Dendritic cell treated with granulocyte-macrophage colony-stimulating factor and Interleukin-4, amounts not matched to agents 40 ng/mL and 50 ng/mL, for 4 days (primary cell): ENCODE results near the gene RAB40C.

ENCODE experiments used
- H3K27ac Mint-ChIP-seq: one replicate; pipeline ENCODE4 v1.8.0; 2022; ENCODE audit warnings: mild to moderate bottlenecking, mixed read lengths
- H3K27me3 Mint-ChIP-seq: one replicate; pipeline ENCODE4 v1.8.0; 2022; ENCODE audit warnings: mild to moderate bottlenecking, mixed read lengths
- H3K36me3 Mint-ChIP-seq: one replicate; pipeline ENCODE4 v1.8.0; 2022; ENCODE audit warnings: low read depth, mixed read lengths
- H3K4me1 Mint-ChIP-seq: one replicate; pipeline ENCODE4 v1.8.0; 2022; ENCODE audit warnings: low read depth, mixed read lengths
- H3K4me3 Mint-ChIP-seq: one replicate; pipeline ENCODE4 v1.8.0; 2022; ENCODE audit warnings: mild to moderate bottlenecking, moderate library complexity, mixed read lengths
- H3K9me3 Mint-ChIP-seq: one replicate; pipeline ENCODE4 v1.8.0; 2022; ENCODE audit warnings: mixed read lengths
- intact Hi-C: fragments of 100-400 bp; cut with micrococcal nuclease; formaldehyde crosslinking; loops from one replicate; pipeline ENCODE4 v1.15.0; 2022

Gene RAB40C

DNA sequence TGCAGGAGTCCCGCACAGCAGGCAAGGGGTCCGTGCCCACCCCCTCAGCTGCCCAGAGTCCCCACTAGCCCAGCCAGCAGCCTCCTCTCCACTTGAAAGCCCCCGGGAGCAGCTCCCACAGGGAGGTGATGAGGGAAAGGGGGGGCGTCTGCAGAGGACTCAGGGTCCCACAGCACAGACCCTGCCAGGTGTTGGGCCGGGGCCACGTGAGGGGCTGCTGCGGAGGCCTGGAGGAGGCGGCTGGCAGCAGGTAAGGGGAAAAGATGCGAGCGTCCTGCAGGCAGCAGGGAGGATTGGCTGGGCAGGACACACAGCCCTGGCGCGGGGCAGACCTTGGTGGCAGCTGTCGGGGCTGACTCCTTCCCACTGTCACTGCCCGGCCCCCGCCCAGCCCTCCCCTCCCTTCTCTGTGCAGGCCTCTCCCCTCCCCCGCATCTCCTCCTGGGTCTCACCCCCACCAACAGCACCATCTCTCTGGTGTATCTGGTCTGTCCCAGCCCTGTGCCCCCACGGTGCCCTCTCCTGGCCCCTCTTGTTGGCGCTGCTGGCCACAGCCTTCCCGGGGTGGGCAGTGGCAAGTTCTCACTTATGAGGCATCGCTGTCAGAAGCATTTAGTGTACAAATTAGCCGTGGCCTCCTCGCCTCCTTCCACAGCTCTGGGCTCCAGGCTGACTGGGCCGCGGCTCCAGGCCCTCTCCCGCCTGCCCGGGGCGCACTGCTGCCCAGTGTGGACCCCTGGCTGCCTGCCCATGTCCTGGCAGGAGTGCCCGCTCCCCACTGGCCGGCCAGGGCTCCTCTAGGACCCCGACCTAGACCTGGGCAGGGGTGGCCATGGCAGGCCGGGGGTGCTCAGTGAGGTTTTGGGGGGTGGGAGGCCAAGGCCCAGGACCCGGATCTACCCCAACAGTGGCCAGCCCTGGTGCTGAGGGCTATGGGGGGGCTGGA is 34.1 kb upstream of the RAB40C start:
- peaks cover 26% of the 10 kb centered on the region for H3K27me3 Mint-ChIP-seq
- no peak overlapping the region for H3K4me3 Mint-ChIP-seq
- H3K36me3 Mint-ChIP-seq, result peaks cover 40% of the 10 kb centered on the region
- H3K4me1 Mint-ChIP-seq, result no peaks in the 10 kb centered on the region
- H3K9me3 Mint-ChIP-seq, result no peaks in the 10 kb centered on the region
- no peak overlapping the region for H3K27ac Mint-ChIP-seq
- intact Hi-C loops, result no loop called here

DNA sequence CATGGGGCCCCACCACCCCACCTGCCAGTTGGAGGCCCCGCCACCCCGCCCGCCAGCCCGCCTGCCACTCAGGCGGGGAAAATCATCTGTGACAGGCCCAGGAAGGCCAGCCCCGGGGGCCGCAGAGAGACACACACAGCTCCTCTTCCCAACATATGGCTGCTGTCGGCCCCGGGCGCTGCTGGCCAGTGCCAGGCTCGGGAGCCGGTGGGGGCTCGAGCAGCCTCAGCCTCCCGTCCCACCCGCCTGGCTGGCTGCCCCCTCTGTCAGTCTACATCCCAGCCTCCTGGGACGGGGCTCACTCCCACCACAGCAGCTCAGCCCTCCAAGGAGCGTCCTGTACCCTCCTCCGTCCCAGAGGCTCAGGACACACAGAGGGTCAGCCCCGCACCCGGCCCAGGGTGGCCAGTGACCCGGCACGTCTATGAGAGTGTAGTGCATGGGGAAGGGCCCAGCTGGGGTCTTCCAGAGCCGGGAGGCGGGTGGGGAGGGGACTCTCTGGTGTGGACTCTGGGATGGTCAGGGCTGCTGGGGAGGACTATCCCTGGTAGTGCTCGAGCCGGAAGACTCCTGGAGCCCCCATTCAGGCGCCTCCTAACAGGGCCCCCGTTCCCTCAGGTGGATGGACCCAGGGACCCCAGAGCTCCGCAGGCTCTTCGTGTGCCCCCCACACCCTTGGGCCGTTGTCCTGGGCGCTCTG is 33.2 kb upstream of the RAB40C start:
- H3K36me3 Mint-ChIP-seq, result peaks cover 34% of the 10 kb centered on the region
- H3K27me3 Mint-ChIP-seq, result peaks cover 33% of the 10 kb centered on the region
- no peak overlapping the region for H3K4me3 Mint-ChIP-seq
- H3K9me3 Mint-ChIP-seq, result no peaks in the 10 kb centered on the region
- no peaks in the 10 kb centered on the region for H3K4me1 Mint-ChIP-seq
- H3K27ac Mint-ChIP-seq, result no peak overlapping the region
- intact Hi-C loops, result no loop called here

DNA sequence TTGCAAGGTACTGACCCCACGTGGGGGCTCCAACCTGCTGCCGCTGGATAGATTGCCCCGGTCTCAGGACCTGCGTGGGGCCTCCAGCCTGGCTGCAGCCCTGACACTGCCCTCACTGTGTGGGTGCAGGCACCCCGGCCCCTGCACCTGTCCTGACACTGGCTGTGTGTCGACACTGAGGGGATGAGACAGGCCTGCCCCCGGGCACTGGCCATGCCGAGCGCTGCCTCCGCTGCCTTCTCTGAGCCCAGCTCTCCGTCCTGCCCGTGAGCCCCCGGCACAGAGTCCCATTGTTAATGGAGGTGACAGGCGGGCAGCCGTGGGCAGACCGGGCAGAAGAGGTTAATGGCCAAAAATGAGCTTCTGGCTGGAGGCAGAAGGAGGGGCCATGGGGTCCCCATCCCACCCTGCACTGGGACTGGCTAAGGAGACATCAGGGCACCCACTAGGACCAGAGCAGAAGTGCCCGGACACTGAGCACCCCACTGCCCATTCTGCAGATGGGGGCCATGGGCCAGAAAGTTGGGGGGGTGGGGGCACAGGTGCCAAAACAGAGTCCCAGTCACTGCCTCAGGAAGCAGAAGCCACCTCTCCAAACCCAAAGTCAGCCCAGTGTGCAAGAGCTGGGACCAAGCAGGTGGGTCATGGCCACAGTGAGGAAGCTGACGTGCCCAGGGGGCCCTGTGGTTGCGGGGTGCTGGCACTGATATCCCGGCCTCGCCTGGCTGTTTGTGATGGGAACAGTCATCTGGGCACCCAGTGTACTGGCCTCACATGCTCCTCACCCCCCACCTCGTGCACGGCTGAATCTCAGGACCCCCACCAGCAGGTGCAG is 32.2 kb upstream of the RAB40C start:
- H3K36me3 Mint-ChIP-seq, result peaks cover 24% of the 10 kb centered on the region
- H3K9me3 Mint-ChIP-seq, result no peaks in the 10 kb centered on the region
- no peak overlapping the region for H3K4me3 Mint-ChIP-seq
- no peak overlapping the region for H3K27ac Mint-ChIP-seq
- no peaks in the 10 kb centered on the region for H3K4me1 Mint-ChIP-seq
- intact Hi-C loops, result no loop called here
- peaks cover 43% of the 10 kb centered on the region for H3K27me3 Mint-ChIP-seq

DNA sequence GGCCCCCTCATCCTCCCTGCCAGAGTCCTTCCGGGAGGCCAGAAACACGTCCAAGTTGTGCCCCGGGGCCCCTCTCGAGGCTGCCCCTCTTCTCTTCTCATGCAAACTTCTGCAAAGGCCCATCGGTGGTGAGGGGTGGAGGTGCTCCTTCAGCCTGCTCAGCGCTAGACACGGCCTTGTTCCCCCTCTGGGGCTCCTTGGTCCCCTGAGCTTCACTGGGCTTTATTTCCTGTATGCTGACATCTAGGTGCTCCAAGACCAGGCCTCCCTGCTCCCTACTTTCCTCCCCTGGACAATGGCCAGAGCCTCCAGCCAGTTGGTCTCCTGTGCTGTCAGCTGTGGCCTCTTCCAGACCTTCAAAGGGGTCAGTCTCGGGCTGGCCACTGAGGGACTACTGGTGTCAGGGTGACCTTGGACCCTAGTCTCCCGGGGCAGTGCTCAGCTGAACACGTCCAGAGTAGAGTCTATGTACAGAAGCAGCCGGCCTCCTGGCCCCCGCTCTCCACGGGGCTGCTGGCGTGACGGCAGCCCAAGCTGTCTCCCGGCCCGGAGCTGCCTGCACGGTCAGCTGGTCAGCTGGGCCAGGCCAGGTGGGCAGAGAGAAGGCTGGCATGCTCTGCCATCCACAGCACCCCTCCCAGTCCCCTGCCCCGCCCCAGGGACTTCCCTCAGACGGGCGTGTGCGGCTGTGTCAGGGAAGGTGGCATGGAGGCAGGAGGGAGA is 31.4 kb upstream of the RAB40C start:
- no peak overlapping the region for H3K4me3 Mint-ChIP-seq

GRCh38 chr16:559021-559380 is 30.9 kb upstream of the RAB40C start:
- Mint-ChIP-seq H3K9me3 (no peaks in the 10 kb centered on the region), H3K27me3 (peaks cover 45% of the 10 kb centered on the region), H3K27ac (no peak overlapping the region), H3K4me3 (no peak overlapping the region), H3K36me3 (peaks cover 11% of the 10 kb centered on the region), H3K4me1 (no peaks in the 10 kb centered on the region)
- intact Hi-C loops, result no loop called here

More for the DNA sequence above, 31.4 kb upstream of the RAB40C start:
- Mint-ChIP-seq H3K9me3 (no peaks in the 10 kb centered on the region), H3K36me3 (peaks cover 16% of the 10 kb centered on the region), H3K27ac (no peak overlapping the region), H3K4me1 (no peaks in the 10 kb centered on the region), H3K27me3 (peaks cover 45% of the 10 kb centered on the region)
- intact Hi-C loops, result no loop called here

DNA sequence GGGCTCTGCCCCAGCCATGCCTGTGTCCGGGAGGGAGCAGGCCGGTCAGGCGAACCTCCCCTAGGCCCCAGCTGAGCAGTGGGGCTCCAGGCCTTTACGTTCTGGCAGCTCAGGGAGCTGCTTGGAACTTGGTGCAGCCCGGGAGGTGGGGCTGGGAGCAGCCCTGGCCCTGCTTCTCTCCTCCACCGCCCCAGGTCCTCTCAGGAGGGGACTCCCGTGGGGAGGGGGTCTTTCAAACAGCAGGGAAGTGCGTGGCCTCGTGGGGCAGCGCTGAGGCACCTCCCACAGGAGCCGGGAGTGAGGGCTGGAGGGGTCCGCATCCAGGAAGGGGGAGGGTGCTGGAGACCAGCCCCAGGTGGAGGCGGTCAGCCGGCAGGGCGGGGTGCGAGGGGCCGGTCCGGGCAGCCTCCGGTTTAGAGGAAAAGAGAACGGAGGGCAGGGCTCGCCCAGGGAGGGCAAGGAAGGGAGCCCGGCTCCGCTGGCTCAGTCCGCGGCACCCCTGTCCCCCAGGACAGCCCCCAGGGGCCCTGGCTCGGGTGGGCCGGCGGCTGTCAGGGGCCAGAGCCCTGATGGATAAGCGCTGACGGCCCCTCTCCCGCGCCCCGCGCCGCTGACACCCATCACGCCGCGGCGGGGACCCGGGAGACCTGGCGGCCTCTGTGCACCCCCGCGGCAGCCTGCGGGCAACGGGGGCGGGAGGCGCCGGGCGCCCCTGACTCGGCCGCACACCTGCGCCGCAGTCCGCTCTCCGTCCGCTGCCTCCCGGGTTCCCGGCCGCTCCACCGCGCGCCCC is 30.3 kb upstream of the RAB40C start:
- Mint-ChIP-seq H3K9me3 (no peaks in the 10 kb centered on the region), H3K27me3 (peaks cover 45% of the 10 kb centered on the region), H3K36me3 (peaks cover 5% of the 10 kb centered on the region), H3K27ac (no peak overlapping the region), H3K4me3 (no peak overlapping the region), H3K4me1 (no peaks in the 10 kb centered on the region)
- intact Hi-C loops, result no loop called here

GRCh38 chr16:560204-560700 is 29.6 kb upstream of the RAB40C start, which contains the start of gene PRR35:
Gene PRR35 (plus strand): TSS chr16:560394. CDS start chr16:563295, 2,901 bp downstream.
- Mint-ChIP-seq H3K36me3 (no peaks in the 10 kb centered on the region), H3K4me3 (no peak within 1 kb of the TSS), H3K9me3 (no peaks in the 10 kb centered on the region), H3K27ac (no peak within 1 kb of the TSS), H3K27me3 (peaks cover 45% of the 10 kb centered on the region), H3K4me1 (no peaks in the 10 kb centered on the region)
- intact Hi-C loops, result no loop called here

GRCh38 chr16:560701-561412 is 29.0 kb upstream of the RAB40C start:
- Mint-ChIP-seq H3K4me3 (no peak overlapping the region), H3K27ac (no peak overlapping the region), H3K36me3 (no peaks in the 10 kb centered on the region), H3K9me3 (no peaks in the 10 kb centered on the region), H3K27me3 (peaks cover 45% of the 10 kb centered on the region), H3K4me1 (no peaks in the 10 kb centered on the region)
- intact Hi-C loops, result no loop called here

GRCh38 chr16:561413-561794 is 28.5 kb upstream of the RAB40C start:
- no peak overlapping the region for H3K4me3 Mint-ChIP-seq
- H3K4me1 Mint-ChIP-seq, result peaks cover 1% of the 10 kb centered on the region
- intact Hi-C loops, result no loop called here
- no peak overlapping the region for H3K27ac Mint-ChIP-seq
- no peaks in the 10 kb centered on the region for H3K36me3 Mint-ChIP-seq
- peaks cover 45% of the 10 kb centered on the region for H3K27me3 Mint-ChIP-seq
- H3K9me3 Mint-ChIP-seq, result no peaks in the 10 kb centered on the region

DNA sequence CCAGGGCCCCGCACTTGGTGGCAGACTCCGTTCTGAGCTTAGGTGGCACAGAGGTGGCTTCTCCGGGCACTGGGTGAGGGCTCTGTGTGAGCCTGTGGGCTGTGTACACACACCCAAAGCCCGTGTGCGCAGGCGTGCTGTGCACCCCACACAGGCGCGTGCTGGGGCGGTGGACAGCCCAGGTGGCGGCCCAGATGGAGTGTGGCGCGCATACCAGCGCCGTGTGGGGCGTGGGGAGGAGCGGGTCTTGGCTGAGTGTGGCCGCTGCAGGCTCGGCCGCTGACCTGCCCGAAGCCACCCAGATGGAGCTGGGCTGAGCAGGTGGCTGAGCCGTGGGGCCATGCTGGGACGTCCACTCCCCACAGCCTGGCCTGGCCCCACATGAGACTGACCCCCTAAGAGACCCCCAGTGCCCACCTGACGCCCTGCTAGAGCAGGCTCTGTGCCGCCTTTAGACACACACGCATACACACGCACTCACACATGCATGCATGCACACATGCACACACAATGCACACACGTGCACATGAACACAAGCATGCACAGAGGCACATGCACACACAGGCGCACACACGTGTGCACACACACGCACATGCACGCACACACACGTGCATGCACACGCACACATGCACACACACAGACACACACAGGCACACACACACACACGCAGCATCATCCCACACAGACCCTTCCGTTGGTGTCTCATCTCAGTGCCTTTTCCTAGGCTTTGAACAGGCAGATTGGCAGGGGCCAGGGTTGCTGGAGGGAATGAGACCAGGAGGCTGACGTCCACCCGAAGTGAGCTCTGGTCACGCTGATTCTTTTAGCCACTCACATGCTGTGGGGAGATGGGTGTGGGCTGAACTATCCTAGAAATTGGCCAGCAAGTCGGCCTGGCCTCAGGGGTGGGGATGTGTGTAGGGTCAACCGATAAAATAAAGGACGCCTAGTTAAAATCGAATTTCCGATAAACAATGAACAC is 27.6 kb upstream of the RAB40C start:
- no peaks in the 10 kb centered on the region for H3K36me3 Mint-ChIP-seq
- no peaks in the 10 kb centered on the region for H3K9me3 Mint-ChIP-seq
- peaks cover 10% of the 10 kb centered on the region for H3K4me1 Mint-ChIP-seq
- H3K27me3 Mint-ChIP-seq, result peaks cover 43% of the 10 kb centered on the region
- no peak overlapping the region for H3K27ac Mint-ChIP-seq
- H3K4me3 Mint-ChIP-seq, result no peak overlapping the region
- intact Hi-C loops, result no loop called here

DNA sequence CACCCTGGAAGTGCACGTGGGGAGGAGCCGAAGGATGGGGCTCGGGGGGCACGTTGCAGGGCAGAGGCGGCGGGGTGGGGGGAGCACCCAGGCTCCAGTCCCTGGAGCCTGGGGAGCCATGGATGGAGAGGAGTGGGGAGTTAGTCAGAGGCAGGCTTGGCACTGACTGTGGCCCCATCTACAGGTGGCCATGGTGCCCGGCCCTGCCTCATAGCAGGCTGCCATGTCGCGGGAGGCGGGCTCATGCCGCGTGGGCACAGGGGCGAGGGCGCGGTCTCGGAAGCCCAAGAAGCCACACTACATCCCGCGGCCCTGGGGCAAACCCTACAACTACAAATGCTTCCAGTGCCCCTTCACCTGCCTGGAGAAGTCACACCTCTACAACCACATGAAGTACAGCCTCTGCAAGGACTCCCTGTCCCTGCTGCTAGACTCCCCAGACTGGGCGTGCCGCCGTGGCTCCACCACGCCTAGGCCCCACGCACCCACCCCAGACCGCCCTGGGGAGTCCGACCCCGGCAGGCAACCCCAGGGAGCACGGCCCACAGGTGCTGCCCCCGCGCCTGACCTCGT is 26.7 kb upstream of the RAB40C start:
- Mint-ChIP-seq H3K4me1 (peaks cover 12% of the 10 kb centered on the region), H3K4me3 (no peak overlapping the region), H3K27ac (no peak overlapping the region), H3K36me3 (no peaks in the 10 kb centered on the region), H3K9me3 (no peaks in the 10 kb centered on the region), H3K27me3 (peaks cover 34% of the 10 kb centered on the region)
- intact Hi-C loops, result no loop called here
